ENCODE measurements around the gene WRAP73. TPM values are rescaled to one million over a fixed set of nuclear protein-coding genes. Genes with fewer than 3 reads are reported as not detected.

WRAP73 gene
- total and polyA plus RNA-seq, 9 of the 15 experiments (the other 6 are each of a cell fraction or from before 2014, with no cell fraction given) = 4.3 to 51.8 (median 30.1) TPM

GRCh38 chr1:3649342-3650247 lies at the start of gene WRAP73 (continued):
- TF ChIP-seq CBX3 (IDR thresholded peaks at IDR 0.05; ENCODE audit: borderline replicate concordance in 1 of 2, low read length in 2 of 2) (no peak), RBM25 (IDR thresholded peaks at IDR 0.05; ENCODE audit: low read depth, low read length, severe bottlenecking) (peak; percentile 63), MYNN (IDR thresholded peaks at IDR 0.05) (no peak), MYNN (CRISPR knock-in tag; IDR thresholded peaks at IDR 0.05) (no peak), BDP1 (IDR thresholded peaks at IDR 0.05; ENCODE audit: insufficient read depth, insufficient read length) (no peak), ZNF644 (tag; IDR thresholded peaks at IDR 0.05; ENCODE audit: low read depth) (no peak), CBX2 (IDR thresholded peaks at IDR 0.05; ENCODE audit: insufficient read depth, low read length, poor library complexity, severe bottlenecking) (no peak), NFE2 (IDR thresholded peaks at IDR 0.05; ENCODE audit: low read depth) (no peak), STAT5B (CRISPR knock-in tag; IDR thresholded peaks at IDR 0.05) (no peak), SIX5 (IDR thresholded peaks at IDR 0.05; ENCODE audit: borderline replicate concordance in 1 of 2, insufficient read depth in 1 of 2, low read depth in 1 of 2, low read length in 2 of 2) (peak; percentile 84 to 91), PHB2 (IDR thresholded peaks at IDR 0.05; ENCODE audit: low read depth) (no peak), PTTG1 (tag; IDR thresholded peaks at IDR 0.05; ENCODE audit: low read depth) (no peak), SAP30 (IDR thresholded peaks at IDR 0.05; ENCODE audit: borderline replicate concordance, insufficient read depth, low read depth, low read length, poor library complexity, severe bottlenecking) (peak; percentile 73), CHD2 (IDR thresholded peaks at IDR 0.05; ENCODE audit: low read depth, low read length) (peak; percentile 88), SP2 (IDR thresholded peaks at IDR 0.05; ENCODE audit: extremely low read depth, low read depth, low read length, poor library complexity, severe bottlenecking) (no peak), POLR3G (IDR thresholded peaks at IDR 0.05; ENCODE audit: extremely low read depth, insufficient read length, insufficient replicate concordance) (no peak), ZNF146 (CRISPR knock-in tag; IDR thresholded peaks at IDR 0.05; ENCODE audit: unreplicated experiment) (no peak), PML (IDR thresholded peaks at IDR 0.05; ENCODE audit: low read length) (peak; percentile 62; the same call in 1 of the 2 replicates), MCM5 (IDR thresholded peaks at IDR 0.05; ENCODE audit: low read depth) (no peak), RBM17 (IDR thresholded peaks at IDR 0.05; ENCODE audit: borderline replicate concordance, low read depth, low read length) (no peak), ZNF518B (CRISPR knock-in tag; IDR thresholded peaks at IDR 0.05) (no peak), NKRF (IDR thresholded peaks at IDR 0.05; ENCODE audit: borderline replicate concordance) (peak; percentile 50; the same call in 1 of the 2 replicates), XRCC5 (IDR thresholded peaks at IDR 0.05; ENCODE audit: low read depth, low read length) (no peak)
